Measurements from ENCODE around the gene RBM33. TPM values are rescaled to one million over a fixed set of nuclear protein-coding genes. Genes with fewer than 3 reads are reported as not detected.

Gene RBM33
- total and polyA plus RNA-seq, 2 of the 13 experiments (the other 11 are each of a cell fraction or from before 2014, with no cell fraction given), result 12.4 to 28.9 TPM

GRCh38 chr7:155807789-155808548 is 163.5 kb downstream of the RBM33 start (continued):
- TF ChIP-seq ZBTB46 (CRISPR knock-in tag; IDR thresholded peaks at IDR 0.05; ENCODE audit: borderline replicate concordance), result no peak
- TF ChIP-seq ZNF282 (IDR thresholded peaks at IDR 0.05; ENCODE audit: partially characterized antibody), result no peak
- no peak for TF ChIP-seq REXO4 (CRISPR knock-in tag; IDR thresholded peaks at IDR 0.05; ENCODE audit: borderline replicate concordance)
- TF ChIP-seq NFYB (CRISPR knock-in tag; IDR thresholded peaks at IDR 0.05), result no peak
- TF ChIP-seq MBD4 (IDR thresholded peaks at IDR 0.05; ENCODE audit: borderline replicate concordance, low read length), result no peak
- TF ChIP-seq AGO2 (optimal IDR thresholded peaks at IDR 0.05; ENCODE audit: low read depth, low read length), result no peak
- TF ChIP-seq, protein P1, sequence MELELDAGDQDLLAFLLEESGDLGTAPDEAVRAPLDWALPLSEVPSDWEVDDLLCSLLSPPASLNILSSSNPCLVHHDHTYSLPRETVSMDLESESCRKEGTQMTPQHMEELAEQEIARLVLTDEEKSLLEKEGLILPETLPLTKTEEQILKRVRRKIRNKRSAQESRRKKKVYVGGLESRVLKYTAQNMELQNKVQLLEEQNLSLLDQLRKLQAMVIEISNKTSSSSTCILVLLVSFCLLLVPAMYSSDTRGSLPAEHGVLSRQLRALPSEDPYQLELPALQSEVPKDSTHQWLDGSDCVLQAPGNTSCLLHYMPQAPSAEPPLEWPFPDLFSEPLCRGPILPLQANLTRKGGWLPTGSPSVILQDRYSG (CRISPR knock-in tag; IDR thresholded peaks at IDR 0.05), result no peak
- TF ChIP-seq ZNF441 (CRISPR knock-in tag; IDR thresholded peaks at IDR 0.05; ENCODE audit: borderline replicate concordance), result no peak
- no peak for TF ChIP-seq ZNF101 (CRISPR knock-in tag; IDR thresholded peaks at IDR 0.05; ENCODE audit: borderline replicate concordance, low read depth)
- no peak for TF ChIP-seq TAF1 (CRISPR knock-in tag; IDR thresholded peaks at IDR 0.05)
- no peak for TF ChIP-seq ZC3H13 (CRISPR knock-in tag; IDR thresholded peaks at IDR 0.05)
- no peak for TF ChIP-seq ZMYM3 (CRISPR knock-in tag; IDR thresholded peaks at IDR 0.05)
- TF ChIP-seq, protein P2, sequence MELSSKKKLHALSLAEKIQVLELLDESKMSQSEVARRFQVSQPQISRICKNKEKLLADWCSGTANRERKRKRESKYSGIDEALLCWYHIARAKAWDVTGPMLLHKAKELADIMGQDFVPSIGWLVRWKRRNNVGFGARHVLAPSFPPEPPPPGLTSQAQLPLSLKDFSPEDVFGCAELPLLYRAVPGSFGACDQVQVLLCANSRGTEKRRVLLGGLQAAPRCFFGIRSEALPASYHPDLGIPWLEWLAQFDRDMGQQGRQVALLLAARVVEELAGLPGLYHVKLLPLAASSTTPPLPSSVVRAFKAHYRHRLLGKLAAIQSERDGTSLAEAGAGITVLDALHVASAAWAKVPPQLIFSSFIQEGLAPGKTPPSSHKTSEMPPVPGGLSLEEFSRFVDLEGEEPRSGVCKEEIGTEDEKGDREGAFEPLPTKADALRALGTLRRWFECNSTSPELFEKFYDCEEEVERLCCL (CRISPR knock-in tag; IDR thresholded peaks at IDR 0.05; ENCODE audit: borderline replicate concordance), result no peak
- TF ChIP-seq ZNF660 (CRISPR knock-in tag; IDR thresholded peaks at IDR 0.05; ENCODE audit: borderline replicate concordance, low read depth), result no peak
- no peak for TF ChIP-seq CAMTA2 (CRISPR knock-in tag; IDR thresholded peaks at IDR 0.05; ENCODE audit: borderline replicate concordance)
- TF ChIP-seq ZNF432 (CRISPR knock-in tag; IDR thresholded peaks at IDR 0.05; ENCODE audit: borderline replicate concordance), result no peak
- TF ChIP-seq ZNF468 (CRISPR knock-in tag; IDR thresholded peaks at IDR 0.05), result no peak
- no peak for TF ChIP-seq EHMT2 (IDR thresholded peaks at IDR 0.05; ENCODE audit: borderline replicate concordance, low read depth, low read length)
- TF ChIP-seq ZNF496 (CRISPR knock-in tag; IDR thresholded peaks at IDR 0.05; ENCODE audit: insufficient replicate concordance), result no peak
- no peak for TF ChIP-seq HOXD1 (CRISPR knock-in tag; IDR thresholded peaks at IDR 0.05)
- no peak for TF ChIP-seq NFIB (CRISPR knock-in tag; IDR thresholded peaks at IDR 0.05; ENCODE audit: borderline replicate concordance)
- TF ChIP-seq BRD4 (CRISPR knock-in tag; IDR thresholded peaks at IDR 0.05), result no peak
- TF ChIP-seq ZBTB38 (CRISPR knock-in tag; IDR thresholded peaks at IDR 0.05), result no peak
- no peak for TF ChIP-seq ZNF256 (CRISPR knock-in tag; conservative IDR thresholded peaks at IDR 0.05)
- TF ChIP-seq PHF21A (CRISPR knock-in tag; IDR thresholded peaks at IDR 0.05), result peak; percentile 54; the same call in 1 of the 2 replicates
- TF ChIP-seq ZNF367 (CRISPR knock-in tag; IDR thresholded peaks at IDR 0.05; ENCODE audit: borderline replicate concordance), result no peak
- no peak for TF ChIP-seq ETV6 (CRISPR knock-in tag; conservative IDR thresholded peaks at IDR 0.05)
- no peak for TF ChIP-seq ZNF563 (CRISPR knock-in tag; IDR thresholded peaks at IDR 0.05)
- TF ChIP-seq ZZZ3 (CRISPR knock-in tag; IDR thresholded peaks at IDR 0.05; ENCODE audit: borderline replicate concordance), result no peak
